Measurements from ENCODE around the gene DTWD2.

DNA sequence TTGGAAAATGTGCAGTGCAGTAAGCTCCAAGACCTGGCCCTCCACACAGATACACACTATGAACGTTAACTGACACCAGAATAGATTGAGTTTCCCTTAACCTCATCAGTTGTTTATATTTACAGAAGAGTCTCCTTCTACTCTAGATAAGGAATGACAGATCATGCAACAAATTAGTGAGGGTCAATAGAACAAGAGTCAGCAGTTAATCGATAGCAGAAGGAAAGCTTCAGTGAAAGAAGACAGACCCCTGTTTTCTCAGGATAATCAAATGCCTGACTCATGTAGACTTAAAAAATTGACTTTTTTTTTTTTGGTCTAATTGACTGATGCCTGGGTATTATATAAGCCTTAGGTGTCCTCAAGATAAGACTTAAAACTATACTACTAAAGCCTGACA, 179.9 kb downstream of the DTWD2 start:
- TF ChIP-seq, protein P1, sequence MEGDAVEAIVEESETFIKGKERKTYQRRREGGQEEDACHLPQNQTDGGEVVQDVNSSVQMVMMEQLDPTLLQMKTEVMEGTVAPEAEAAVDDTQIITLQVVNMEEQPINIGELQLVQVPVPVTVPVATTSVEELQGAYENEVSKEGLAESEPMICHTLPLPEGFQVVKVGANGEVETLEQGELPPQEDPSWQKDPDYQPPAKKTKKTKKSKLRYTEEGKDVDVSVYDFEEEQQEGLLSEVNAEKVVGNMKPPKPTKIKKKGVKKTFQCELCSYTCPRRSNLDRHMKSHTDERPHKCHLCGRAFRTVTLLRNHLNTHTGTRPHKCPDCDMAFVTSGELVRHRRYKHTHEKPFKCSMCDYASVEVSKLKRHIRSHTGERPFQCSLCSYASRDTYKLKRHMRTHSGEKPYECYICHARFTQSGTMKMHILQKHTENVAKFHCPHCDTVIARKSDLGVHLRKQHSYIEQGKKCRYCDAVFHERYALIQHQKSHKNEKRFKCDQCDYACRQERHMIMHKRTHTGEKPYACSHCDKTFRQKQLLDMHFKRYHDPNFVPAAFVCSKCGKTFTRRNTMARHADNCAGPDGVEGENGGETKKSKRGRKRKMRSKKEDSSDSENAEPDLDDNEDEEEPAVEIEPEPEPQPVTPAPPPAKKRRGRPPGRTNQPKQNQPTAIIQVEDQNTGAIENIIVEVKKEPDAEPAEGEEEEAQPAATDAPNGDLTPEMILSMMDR (IDR thresholded peaks at IDR 0.05): no peak
- TF ChIP-seq POLR2AphosphoS5 (IDR thresholded peaks at IDR 0.05) (no peak), POLR2A (IDR thresholded peaks at IDR 0.05) (no peak)
